HG03135 (cell line): ENCODE data around the gene ERVH48-1.
"Not testable (repeated sequence)": the region's sequence is repeated elsewhere in the genome, so short reads cannot be mapped to it uniquely, and the experiment has no call there.

Source experiments
- ATAC-seq: cut with Tn5 transposase; IDR thresholded peaks from one replicate; pipeline ENCODE4 v1.9.1; 2021; ENCODE audit warnings: mild to moderate bottlenecking, moderate library complexity; ENCODE audit not compliant: unreplicated experiment

ERVH48-1 gene

GRCh38 chr21:42939582-42940413 lies 14.4 kb upstream of the ERVH48-1 start:
- no peak for ATAC-seq

- ATAC-seq: not testable (repeated sequence)
Observed at GRCh38 chr21:42938606-42938995, 13.2 kb upstream of the ERVH48-1 start.

DNA sequence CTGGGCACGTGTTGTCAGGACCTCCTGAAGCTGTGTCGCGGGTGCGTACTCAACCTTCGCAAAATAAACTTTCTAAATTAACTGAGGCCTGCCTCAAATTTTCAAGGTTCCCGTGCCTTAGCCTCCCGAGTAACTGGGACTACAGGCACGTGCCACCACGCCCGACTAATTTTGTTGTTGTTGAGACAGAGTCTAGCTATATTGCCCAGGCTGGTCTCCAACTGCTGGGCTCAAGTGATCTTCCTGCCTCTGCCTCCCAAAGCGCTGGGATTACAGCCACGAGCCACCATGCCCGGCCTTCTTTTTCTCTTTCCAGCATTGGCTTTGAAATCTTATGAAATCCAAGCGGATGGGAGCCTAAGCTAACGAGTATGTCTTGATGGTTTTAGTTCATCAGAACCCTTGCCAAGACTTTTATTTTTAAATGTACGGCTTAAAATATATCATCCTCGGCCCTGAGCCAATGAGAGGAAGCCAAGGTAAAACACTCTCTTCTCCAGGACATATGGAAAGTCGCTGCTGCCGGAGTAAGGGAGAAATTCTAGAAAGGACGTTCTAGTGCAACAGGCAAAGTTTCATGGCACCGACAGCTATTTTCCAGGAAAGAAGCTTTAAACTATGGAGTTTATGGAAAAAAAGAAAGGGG lies 12.7 kb upstream of the ERVH48-1 start:
- no peak for ATAC-seq

DNA sequence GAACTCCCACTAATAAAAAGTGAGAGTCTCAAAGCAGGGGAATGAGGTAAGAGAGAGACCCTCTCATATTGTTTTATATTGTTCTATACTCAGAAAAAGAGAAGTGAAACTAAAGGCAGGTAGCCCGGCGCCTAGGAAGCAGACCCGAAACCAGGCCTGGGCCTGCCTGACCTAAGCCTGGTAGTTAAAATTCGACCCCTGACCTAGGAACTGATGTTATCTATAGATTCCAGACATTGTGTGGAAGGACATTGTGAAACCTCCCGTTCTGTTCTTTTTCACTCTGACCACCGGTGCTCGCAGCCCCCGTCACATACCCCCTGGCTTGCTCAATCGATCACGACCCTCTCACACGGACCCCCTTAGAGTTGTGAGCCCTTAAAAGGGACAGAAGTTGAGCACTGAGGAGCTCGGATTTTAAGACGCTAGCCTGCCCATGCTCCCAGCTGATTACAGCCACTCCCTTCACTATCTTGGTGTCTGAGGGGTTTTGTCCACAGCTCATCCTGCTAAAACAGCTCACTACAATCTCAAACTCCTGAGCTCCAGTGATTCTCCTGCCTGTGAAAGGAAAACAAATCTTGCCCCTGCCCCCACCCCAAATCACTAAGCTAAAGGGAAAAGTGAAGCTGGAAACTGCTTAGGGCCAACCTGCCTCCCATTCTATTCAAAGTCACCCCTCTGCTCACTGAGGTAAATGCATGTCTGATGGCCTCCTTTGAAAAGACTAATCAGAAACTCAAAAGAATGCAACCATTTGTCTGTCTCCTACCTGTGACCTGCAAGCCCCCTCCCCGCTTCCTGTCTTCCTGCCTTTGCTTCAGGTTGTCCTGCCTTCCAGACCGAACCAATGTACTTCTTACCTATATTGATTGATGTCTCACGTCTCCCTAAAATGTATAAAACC lies 11.9 kb upstream of the ERVH48-1 start:
- not testable (repeated sequence) for ATAC-seq

DNA sequence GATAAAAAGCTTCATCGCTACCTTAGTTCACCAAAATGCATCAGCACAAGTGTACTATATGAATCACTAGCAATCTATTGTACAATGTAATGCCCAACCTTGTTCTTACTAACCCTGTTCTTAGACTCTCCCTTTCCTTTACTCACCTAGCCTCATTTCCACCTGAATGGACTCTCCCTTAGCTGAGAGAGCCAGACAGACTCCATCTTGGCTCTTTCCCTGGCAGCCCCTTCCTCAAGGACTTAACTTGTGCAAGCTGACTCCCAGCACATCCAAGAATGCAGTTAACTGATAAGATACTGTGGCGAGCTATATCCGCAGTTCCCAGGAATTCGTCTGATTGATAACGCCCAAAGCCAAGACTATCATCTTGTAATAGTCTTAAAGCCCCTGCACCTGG lies 10.9 kb upstream of the ERVH48-1 start:
- not testable (repeated sequence) for ATAC-seq

- ATAC-seq: not testable (repeated sequence)
Observed at GRCh38 chr21:42933973-42934372, 8.5 kb upstream of the ERVH48-1 start.

- not testable (repeated sequence) for ATAC-seq
Observed at GRCh38 chr21:42933137-42933970, 7.9 kb upstream of the ERVH48-1 start.

GRCh38 chr21:42932378-42933136 lies 7.1 kb upstream of the ERVH48-1 start:
- ATAC-seq: not testable (repeated sequence)

DNA sequence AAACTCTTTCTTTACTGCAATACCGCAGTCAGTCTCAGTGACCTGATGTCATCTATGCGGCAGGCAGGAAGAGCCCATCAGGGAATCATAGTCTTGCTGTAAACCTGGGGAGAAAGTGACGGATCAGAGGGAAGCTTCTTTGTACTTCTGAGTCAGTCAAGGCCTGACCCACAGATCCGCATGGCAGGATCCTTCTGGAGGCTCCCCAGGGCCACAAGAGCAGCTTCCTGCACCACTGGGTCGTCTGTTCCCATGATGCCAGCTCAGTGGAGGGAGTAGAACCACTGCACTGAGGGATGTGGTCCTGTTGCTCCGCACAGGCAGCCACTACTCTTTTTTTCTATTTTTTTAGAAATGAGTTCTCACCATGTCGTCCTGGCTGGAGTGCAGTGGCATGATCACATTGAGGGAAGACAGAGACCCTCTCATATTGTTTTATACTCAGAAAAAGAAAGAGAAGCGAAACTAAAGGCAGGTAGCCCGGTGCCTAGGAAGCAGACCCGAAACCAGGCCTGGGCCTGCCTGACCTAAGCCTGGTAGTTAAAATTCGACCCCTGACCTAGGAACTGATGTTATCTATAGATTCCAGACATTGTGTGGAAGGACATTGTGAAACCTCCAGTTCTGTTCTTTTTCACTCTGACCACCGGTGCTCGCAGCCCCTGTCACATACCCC lies 6.3 kb upstream of the ERVH48-1 start:
- no peak for ATAC-seq

DNA sequence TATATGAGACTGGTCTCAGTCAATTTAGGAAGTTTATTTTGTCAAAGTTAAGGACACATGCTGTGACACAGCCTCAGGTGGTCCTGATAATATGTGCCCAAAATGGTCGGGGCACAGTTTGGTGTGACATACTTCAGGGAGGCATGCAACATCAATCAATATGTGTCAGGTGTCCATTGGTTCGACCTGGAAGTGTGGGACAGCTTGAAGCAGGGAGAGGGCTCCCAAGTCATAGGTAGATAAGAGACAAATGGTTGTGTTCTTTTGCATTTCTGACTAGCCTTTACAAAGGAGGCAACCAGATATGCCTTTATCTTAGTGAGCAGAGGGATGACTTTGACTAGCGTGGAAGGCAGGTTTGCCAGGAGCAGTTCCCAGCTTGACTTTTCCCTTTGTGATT lies 4.5 kb upstream of the ERVH48-1 start:
- ATAC-seq: no peak

DNA sequence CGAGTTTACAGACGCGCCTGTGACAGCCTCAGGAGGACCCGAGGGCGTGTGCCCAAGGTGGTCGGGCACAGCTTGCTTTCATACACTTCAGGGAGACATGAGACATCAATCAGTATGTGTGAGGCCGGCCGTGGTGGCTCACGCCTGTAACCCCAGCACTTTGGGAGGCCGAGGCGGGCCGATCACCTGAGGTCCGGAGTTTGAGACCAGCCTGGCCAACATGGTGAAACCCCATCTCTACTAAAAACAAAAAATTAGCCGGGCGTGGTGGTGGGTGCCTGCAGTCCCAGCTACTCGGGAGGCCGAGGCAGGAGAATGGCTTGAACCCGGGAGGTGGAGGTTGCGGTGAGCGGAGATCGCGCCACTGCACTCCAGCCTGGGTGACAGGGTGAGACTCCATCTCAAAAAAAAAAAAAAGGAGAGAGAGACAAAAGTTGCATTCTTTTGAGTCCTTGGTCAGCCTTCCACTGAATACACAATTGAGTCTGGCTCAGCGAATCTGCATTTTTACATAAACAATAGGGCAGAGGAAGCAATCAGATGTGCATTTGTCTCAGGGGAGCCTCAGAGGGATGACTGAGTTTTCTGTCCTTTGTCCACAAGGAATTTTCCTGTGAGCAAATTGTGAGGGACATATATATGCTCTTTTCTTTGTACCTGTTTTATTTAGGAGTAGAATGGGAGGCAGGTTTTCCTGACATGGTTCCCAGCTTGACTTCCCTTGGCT lies 2.2 kb upstream of the ERVH48-1 start:
- ATAC-seq: not testable (repeated sequence)

GRCh38 chr21:42924433-42924751 lies 1.0 kb downstream of the ERVH48-1 start:
- no peak for ATAC-seq

- ATAC-seq: peak; percentile 81
Observed at GRCh38 chr21:42923553-42924432, 1.6 kb downstream of the ERVH48-1 start.

DNA sequence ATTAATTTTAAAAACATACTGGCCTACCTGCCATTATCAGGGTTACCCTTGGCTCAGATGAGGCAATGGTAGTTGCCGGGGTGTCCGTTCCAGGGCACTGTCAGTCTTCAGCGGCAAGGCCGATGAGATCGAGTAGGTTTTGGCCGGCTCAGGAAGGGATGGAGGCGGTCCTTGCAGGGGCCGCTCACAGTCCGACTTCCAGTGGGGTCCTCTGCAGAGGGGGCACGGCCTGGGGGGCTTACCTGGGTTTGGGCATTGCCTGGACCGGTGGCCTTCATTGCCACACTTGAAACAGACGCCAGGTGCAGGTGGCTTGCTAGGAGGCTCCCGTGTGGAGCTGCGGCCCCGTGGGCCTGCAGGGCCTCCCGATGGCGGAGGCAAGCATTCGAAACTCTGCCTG lies 2.5 kb downstream of the ERVH48-1 start:
- no peak for ATAC-seq

- no peak for ATAC-seq
Observed at GRCh38 chr21:42921927-42922326, 3.5 kb downstream of the ERVH48-1 start.

DNA sequence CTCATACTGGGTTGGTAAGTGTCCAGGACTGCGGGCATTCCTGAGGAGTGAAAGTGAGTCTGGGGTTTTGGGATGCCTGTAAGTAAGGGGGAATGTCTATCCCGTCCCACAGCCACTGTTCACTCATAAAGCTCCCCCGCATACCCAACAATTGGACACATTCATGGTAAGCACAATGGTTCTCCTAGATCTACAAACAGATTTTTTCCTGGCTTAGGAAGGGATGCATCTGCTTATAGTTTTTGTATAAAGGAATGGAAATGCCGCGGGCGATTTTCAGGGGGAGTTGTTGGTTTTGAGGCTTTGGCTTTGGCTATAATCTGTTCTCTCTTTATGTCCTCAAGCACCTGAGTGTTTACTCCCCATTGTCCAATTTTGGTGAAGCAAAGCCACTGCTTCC lies 7.1 kb downstream of the ERVH48-1 start:
- ATAC-seq: no peak

DNA sequence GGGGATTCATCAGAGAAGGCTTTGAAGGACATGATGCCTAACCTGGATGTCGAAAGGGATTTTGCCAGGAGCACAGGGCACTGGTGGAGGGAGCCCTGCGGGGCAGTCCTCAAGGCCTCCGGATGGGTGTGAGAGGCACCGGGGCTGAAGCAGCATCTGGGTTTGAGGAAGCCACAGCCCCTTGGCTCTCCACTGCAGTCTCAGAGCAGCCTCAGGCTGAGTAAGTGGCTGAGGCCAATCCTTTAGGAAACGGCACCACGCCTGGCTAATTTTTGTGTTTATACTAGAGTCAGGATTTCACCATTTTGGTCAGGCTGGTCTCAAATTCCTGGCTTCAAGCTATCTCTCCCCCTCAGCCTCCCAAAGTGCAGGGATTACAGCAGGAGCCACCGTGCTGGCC lies 12.0 kb downstream of the ERVH48-1 start:
- no peak for ATAC-seq

GRCh38 chr21:42911920-42912319 lies 13.5 kb downstream of the ERVH48-1 start:
- ATAC-seq: not testable (repeated sequence)
